PC-9 (cell line): ENCODE measurements around the gene KRTAP10-12.

Source experiments
- EZH2 ChIP-seq: fragments of 200-600 bp; sonication (generic); IDR thresholded peaks from 2 replicates; pipeline ENCODE4 v1.8.0; 2017; ENCODE audit warnings: antibody characterized with exemption, low read depth
- TF ChIP-seq, protein P1 (sequence below): fragments of 200-600 bp; sonication (generic); conservative IDR thresholded peaks from 2 replicates; pipeline ENCODE4 v1.6.1; 2017; ENCODE audit warnings: mixed run types, antibody characterized with exemption, mild to moderate bottlenecking, moderate library complexity

DNA sequence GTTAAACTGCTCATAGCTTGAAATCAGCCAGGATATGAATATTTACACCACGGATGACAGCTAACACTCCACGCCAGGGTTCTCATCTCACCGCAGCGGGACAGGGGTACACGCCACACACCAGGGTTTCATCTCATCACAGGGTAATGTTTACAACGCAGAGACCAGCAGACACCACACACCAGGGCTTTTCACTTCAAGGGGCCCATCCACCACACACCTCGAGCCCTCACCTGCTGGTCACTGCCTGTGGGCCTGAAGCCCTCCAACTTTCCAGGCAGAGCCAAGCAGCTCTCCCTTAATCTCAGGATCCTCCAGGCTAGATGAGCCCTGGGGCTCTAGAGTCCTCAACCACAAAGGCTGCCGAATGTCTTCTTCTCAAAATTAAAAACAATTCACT is 1.3 kb upstream of the KRTAP10-12 start:
- TF ChIP-seq, protein P1, sequence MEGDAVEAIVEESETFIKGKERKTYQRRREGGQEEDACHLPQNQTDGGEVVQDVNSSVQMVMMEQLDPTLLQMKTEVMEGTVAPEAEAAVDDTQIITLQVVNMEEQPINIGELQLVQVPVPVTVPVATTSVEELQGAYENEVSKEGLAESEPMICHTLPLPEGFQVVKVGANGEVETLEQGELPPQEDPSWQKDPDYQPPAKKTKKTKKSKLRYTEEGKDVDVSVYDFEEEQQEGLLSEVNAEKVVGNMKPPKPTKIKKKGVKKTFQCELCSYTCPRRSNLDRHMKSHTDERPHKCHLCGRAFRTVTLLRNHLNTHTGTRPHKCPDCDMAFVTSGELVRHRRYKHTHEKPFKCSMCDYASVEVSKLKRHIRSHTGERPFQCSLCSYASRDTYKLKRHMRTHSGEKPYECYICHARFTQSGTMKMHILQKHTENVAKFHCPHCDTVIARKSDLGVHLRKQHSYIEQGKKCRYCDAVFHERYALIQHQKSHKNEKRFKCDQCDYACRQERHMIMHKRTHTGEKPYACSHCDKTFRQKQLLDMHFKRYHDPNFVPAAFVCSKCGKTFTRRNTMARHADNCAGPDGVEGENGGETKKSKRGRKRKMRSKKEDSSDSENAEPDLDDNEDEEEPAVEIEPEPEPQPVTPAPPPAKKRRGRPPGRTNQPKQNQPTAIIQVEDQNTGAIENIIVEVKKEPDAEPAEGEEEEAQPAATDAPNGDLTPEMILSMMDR: no peak
- no peak for TF ChIP-seq EZH2
